SK-N-DZ (cell line): Measurements from ENCODE around the gene ECHDC1.
A peak's percentile ranks its signal among the peaks of the same experiment; 100 is the strongest.
"Not testable (repeated sequence)": the region's sequence is repeated elsewhere in the genome, so short reads cannot be mapped to it uniquely, and the experiment has no call there.

ENCODE experiments used
- DNase-seq: peaks from one replicate; pipeline ENCODE4 v3.0.0-alpha.2; 2015; ENCODE audit warnings: low spot score

The ECHDC1 gene

GRCh38 chr6:127342296-127342945 lies 988 bp downstream of the ECHDC1 start:
- peak; percentile 1 for DNase-seq

GRCh38 chr6:127341471-127342202 lies 1.8 kb downstream of the ECHDC1 start:
- DNase-seq, result no peak

GRCh38 chr6:127340171-127340570 lies 3.2 kb downstream of the ECHDC1 start:
- no peak for DNase-seq

- no peak for DNase-seq
These were observed 4.5 kb downstream of the ECHDC1 start for GRCh38 chr6:127338936-127339335.

GRCh38 chr6:127332383-127332961 lies 10.9 kb downstream of the ECHDC1 start:
- no peak for DNase-seq

GRCh38 chr6:127331256-127331655 lies 12.2 kb downstream of the ECHDC1 start:
- DNase-seq, result not testable (repeated sequence)

- DNase-seq, result no peak
These were observed 15.3 kb downstream of the ECHDC1 start for GRCh38 chr6:127328043-127328609.

- DNase-seq, result no peak
These were observed 23.7 kb downstream of the ECHDC1 start for GRCh38 chr6:127319686-127320085.

GRCh38 chr6:127317388-127318128 lies 25.9 kb downstream of the ECHDC1 start:
- no peak for DNase-seq

- DNase-seq, result no peak
These were observed 37.7 kb downstream of the ECHDC1 start for GRCh38 chr6:127305741-127306140.

- DNase-seq, result no peak
These were observed 39.5 kb downstream of the ECHDC1 start for GRCh38 chr6:127303917-127304316.

- DNase-seq, result no peak
These were observed 40.4 kb downstream of the ECHDC1 start for GRCh38 chr6:127302728-127303660.

GRCh38 chr6:127301199-127301700 lies 42.2 kb downstream of the ECHDC1 start:
- DNase-seq, result no peak

- no peak for DNase-seq
These were observed 43.0 kb downstream of the ECHDC1 start for GRCh38 chr6:127300411-127300810.

- no peak for DNase-seq
These were observed 43.7 kb downstream of the ECHDC1 start for GRCh38 chr6:127299522-127300240.

- no peak for DNase-seq
These were observed 44.9 kb downstream of the ECHDC1 start for GRCh38 chr6:127298475-127298874.

GRCh38 chr6:127297502-127298070 lies 45.8 kb downstream of the ECHDC1 start:
- DNase-seq, result no peak

- no peak for DNase-seq
These were observed 51.9 kb downstream of the ECHDC1 start for GRCh38 chr6:127291495-127291894.
